ENCODE results near the gene MET. TPM values are rescaled to one million over a fixed set of nuclear protein-coding genes. Genes with fewer than 3 reads are reported as not detected.

MET gene
- total RNA-seq, 1 donor, result 24.1 TPM

DNA sequence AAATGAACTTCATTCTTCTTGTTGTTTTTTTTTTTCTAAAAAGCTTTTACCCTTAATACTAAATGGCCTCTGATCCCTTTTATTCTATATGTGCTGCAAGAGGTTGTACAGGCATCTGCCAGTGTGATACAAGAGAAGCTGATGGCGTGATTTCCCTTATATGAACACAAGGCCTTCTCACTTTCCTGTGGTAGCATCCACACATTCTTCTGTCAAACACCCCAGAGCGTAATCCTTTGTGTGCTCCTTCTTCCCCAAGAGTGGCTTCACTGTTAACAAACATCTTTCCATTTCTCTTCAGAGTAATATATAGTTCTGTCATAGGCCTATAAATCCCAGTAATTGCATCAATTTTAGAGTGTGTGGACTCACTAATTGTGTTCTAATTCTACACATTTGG lies 104.0 kb downstream of the MET start:
- no peak for TF ChIP-seq CTCF (IDR thresholded peaks at IDR 0.05; ENCODE audit: insufficient read depth, low read length)
- no peak for DNase-seq (ENCODE audit: low read depth)
- H3K4me3 ChIP-seq (ENCODE audit: low read depth, low read length), result no peak overlapping the region

DNA sequence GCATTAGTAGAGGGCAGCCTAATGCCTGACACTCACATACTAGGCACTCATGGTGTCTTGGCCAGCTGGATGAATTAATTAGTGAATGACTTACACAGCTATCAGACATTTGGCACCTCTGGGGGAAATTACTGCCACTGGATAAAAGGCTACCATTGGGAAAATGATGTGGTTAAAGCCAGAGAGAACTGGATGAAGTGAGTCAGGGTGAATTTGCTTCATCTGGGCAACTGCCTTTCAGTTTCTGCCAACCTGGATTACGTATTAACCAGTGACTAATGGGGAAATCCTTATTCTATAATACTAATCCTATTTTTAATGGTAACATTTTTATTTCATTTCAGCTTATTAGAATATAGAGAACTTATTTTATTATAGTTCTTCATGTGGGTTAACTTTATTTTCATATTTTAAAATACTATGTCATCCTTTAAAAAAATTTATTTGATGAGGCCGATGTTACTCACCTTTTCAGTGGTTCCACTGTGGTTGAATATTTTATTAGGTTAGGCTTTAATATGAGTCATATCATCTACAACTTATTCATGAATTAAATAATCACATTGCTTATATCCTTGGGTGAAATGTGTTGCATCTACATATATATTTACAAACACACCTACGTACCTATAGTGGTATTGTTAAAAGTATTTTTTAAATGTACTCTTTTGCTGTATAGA lies 104.8 kb downstream of the MET start:
- TF ChIP-seq CTCF (IDR thresholded peaks at IDR 0.05; ENCODE audit: insufficient read depth, low read length), result no peak
- H3K4me3 ChIP-seq (ENCODE audit: low read depth, low read length), result no peak overlapping the region
- peak; percentile 84 for DNase-seq (ENCODE audit: low read depth)

GRCh38 chr7:116777651-116778281 lies 105.8 kb downstream of the MET start:
- no peak for TF ChIP-seq CTCF (IDR thresholded peaks at IDR 0.05; ENCODE audit: insufficient read depth, low read length)
- DNase-seq (ENCODE audit: low read depth), result peak; percentile 72
- H3K4me3 ChIP-seq (ENCODE audit: low read depth, low read length), result no peak overlapping the region

DNA sequence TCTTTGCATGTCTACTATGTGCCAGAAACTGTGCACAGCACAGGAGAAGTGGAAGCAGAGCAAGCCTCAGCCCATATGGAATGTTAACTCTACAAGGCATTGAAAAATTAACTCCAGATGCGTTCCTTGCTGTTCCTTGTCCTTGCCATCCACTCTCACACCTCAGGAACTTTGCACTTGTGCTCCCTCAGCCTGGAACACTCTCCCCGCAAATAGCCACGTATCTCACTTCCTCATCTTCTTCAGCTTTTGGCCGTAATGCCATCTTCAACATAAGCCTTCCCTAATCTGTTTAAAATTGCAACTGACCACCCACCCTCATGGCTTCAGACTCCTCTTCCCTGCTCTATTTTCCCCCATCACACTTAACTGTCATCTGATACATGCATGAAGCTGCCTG lies 107.2 kb downstream of the MET start:
- no peak overlapping the region for H3K4me3 ChIP-seq (ENCODE audit: low read depth, low read length)
- DNase-seq (ENCODE audit: low read depth), result no peak
- TF ChIP-seq CTCF (IDR thresholded peaks at IDR 0.05; ENCODE audit: insufficient read depth, low read length), result no peak

DNA sequence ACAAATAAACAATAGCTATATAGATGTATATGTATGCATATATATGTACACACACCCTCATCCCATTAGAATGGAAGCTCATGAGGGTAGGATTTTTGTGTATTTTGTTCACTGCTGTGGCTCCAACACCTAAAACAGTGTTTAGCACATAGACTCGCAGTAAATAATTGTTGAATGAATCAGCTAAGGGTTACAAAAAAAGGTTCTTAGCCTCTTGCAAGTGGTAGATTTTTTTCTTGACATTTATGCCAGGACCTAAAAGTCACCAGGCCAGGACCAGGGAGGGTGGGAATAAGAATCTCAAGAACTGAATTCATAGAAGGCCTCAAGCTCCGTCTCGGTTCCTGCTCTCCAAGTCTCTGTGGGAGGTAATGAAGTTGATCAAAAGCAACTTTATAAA lies 107.9 kb downstream of the MET start:
- no peak for TF ChIP-seq CTCF (IDR thresholded peaks at IDR 0.05; ENCODE audit: insufficient read depth, low read length)
- no peak overlapping the region for H3K4me3 ChIP-seq (ENCODE audit: low read depth, low read length)
- no peak for DNase-seq (ENCODE audit: low read depth)

DNA sequence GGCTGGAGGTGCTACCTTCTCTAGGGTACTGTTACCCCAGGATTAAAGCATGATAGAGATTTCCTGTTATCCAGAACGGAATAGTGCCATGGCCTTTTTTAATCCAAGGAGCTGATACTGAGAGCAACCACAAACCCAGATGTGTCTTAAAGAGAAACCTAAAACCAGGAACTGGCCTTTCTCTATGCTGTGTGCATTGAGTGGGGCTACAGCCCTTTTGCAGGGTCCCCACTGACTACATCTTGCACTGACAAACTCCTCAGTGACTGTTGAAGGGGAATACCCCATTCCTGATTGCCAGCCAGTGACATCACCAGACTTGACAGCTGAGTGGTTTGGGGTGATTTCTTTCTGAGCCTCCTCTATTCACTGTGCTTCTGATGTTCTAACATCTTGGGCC lies 108.5 kb downstream of the MET start:
- H3K4me3 ChIP-seq (ENCODE audit: low read depth, low read length), result no peak overlapping the region
- no peak for DNase-seq (ENCODE audit: low read depth)
- no peak for TF ChIP-seq CTCF (IDR thresholded peaks at IDR 0.05; ENCODE audit: insufficient read depth, low read length)
